ENCODE results near the gene ALG3. TPM values are rescaled to one million over a fixed set of nuclear protein-coding genes. Genes with fewer than 3 reads are reported as not detected.
A peak's percentile ranks its signal among the peaks of the same experiment; 100 is the strongest.

The ALG3 gene
- polyA plus RNA-seq, 4 donors, result 13.0 to 87.4 (median 32.3) TPM

GRCh38 chr3:184229394-184230080, 19.2 kb downstream of the ALG3 start, which contains the start of gene VWA5B2:
Gene VWA5B2 (plus strand): TSS chr3:184229585. CDS start chr3:184230529, 944 bp downstream.
- peak; percentile 15 to 70 for DNase-seq
- Histone ChIP-seq H3K36me3 (ENCODE audit: control insufficient read depth in 3 of 3, insufficient read depth in 2 of 3, low read depth in 1 of 3, low read length in 3 of 3) (peaks cover 0 to 2% (median 0%) of the 10 kb centered on the region in 3 donors), H3K4me1 (ENCODE audit: control insufficient read depth in 3 of 3, insufficient read depth in 2 of 3, low read depth in 1 of 3, low read length in 2 of 3) (peaks cover 0 to 5% (median 0%) of the 10 kb centered on the region in 3 donors), H3K27ac (ENCODE audit: low read depth in 1 of 3, low read length in 2 of 3) (peak within 1 kb of the TSS in 1 of 3 donors; percentile 33), H3K4me3 (ENCODE audit: low read depth in 1 of 3, low read length in 3 of 3) (peak within 1 kb of the TSS; percentile 4 to 43 (median 40)), H3K9me3 (ENCODE audit: control insufficient read depth in 2 of 2, insufficient read depth in 1 of 2, low read depth in 1 of 2, low read length in 1 of 2) (no peaks in the 10 kb centered on the region), H3K27me3 (ENCODE audit: control insufficient read depth in 3 of 3, insufficient read depth in 3 of 3, low read length in 3 of 3) (peaks cover 0 to 61% (median 27%) of the 10 kb centered on the region in 3 donors)
- WGBS, 3 donors, result 0 to 1% (median 1%) methylated on average over 24 to 66 of the region's 66 CpGs
- FAIRE-seq, result no peak

- Histone ChIP-seq H3K36me3 (ENCODE audit: control insufficient read depth in 3 of 3, insufficient read depth in 2 of 3, low read depth in 1 of 3, low read length in 3 of 3) (peaks cover 0 to 2% (median 0%) of the 10 kb centered on the region in 3 donors), H3K27me3 (ENCODE audit: control insufficient read depth in 3 of 3, insufficient read depth in 3 of 3, low read length in 3 of 3) (peaks cover 0 to 60% (median 27%) of the 10 kb centered on the region in 3 donors), H3K4me1 (ENCODE audit: control insufficient read depth in 3 of 3, insufficient read depth in 2 of 3, low read depth in 1 of 3, low read length in 2 of 3) (peaks cover 0 to 5% (median 0%) of the 10 kb centered on the region in 3 donors), H3K9me3 (ENCODE audit: control insufficient read depth in 2 of 2, insufficient read depth in 1 of 2, low read depth in 1 of 2, low read length in 1 of 2) (no peaks in the 10 kb centered on the region), H3K4me3 (ENCODE audit: low read depth in 1 of 3, low read length in 3 of 3) (no peak overlapping the region), H3K27ac (ENCODE audit: low read depth in 1 of 3, low read length in 2 of 3) (no peak overlapping the region)
- no peak for FAIRE-seq
- WGBS, 3 donors, result 33 to 41% (median 39%) methylated on average over 12 of the region's 12 CpGs
- no peak for DNase-seq
Observed at GRCh38 chr3:184228376-184229137, 20.2 kb downstream of the ALG3 start.

- WGBS, 3 donors, result 40 to 50% (median 48%) methylated on average over 2 of the region's 2 CpGs
Observed at GRCh38 chr3:184227481-184227935, 21.3 kb downstream of the ALG3 start.

GRCh38 chr3:184223946-184224345, 24.8 kb downstream of the ALG3 start:
- Histone ChIP-seq H3K4me3 (ENCODE audit: low read depth in 1 of 3, low read length in 3 of 3) (no peak overlapping the region), H3K27me3 (ENCODE audit: control insufficient read depth in 3 of 3, insufficient read depth in 3 of 3, low read length in 3 of 3) (peaks cover 0 to 25% (median 2%) of the 10 kb centered on the region in 3 donors), H3K4me1 (ENCODE audit: control insufficient read depth in 3 of 3, insufficient read depth in 2 of 3, low read depth in 1 of 3, low read length in 2 of 3) (no peaks in the 10 kb centered on the region), H3K36me3 (ENCODE audit: control insufficient read depth in 3 of 3, insufficient read depth in 2 of 3, low read depth in 1 of 3, low read length in 3 of 3) (no peaks in the 10 kb centered on the region), H3K27ac (ENCODE audit: low read depth in 1 of 3, low read length in 2 of 3) (no peak overlapping the region), H3K9me3 (ENCODE audit: control insufficient read depth in 2 of 2, insufficient read depth in 1 of 2, low read depth in 1 of 2, low read length in 1 of 2) (no peaks in the 10 kb centered on the region)
- FAIRE-seq (no peak), DNase-seq (no peak)
- WGBS, 3 donors, result 78 to 82% (median 82%) methylated on average over 3 of the region's 3 CpGs

More at GRCh38 chr3:184227481-184227935, 21.3 kb downstream of the ALG3 start:
- H3K27me3 ChIP-seq (ENCODE audit: control insufficient read depth in 3 of 3, insufficient read depth in 3 of 3, low read length in 3 of 3), result peaks cover 0 to 53% (median 27%) of the 10 kb centered on the region in 3 donors
- H3K36me3 ChIP-seq (ENCODE audit: control insufficient read depth in 3 of 3, insufficient read depth in 2 of 3, low read depth in 1 of 3, low read length in 3 of 3), result no peaks in the 10 kb centered on the region
- no peak overlapping the region for H3K4me3 ChIP-seq (ENCODE audit: low read depth in 1 of 3, low read length in 3 of 3)
- no peaks in the 10 kb centered on the region for H3K9me3 ChIP-seq (ENCODE audit: control insufficient read depth in 2 of 2, insufficient read depth in 1 of 2, low read depth in 1 of 2, low read length in 1 of 2)
- no peak overlapping the region for H3K27ac ChIP-seq (ENCODE audit: low read depth in 1 of 3, low read length in 2 of 3)
- peaks cover 0 to 5% (median 0%) of the 10 kb centered on the region in 3 donors for H3K4me1 ChIP-seq (ENCODE audit: control insufficient read depth in 3 of 3, insufficient read depth in 2 of 3, low read depth in 1 of 3, low read length in 2 of 3)
- FAIRE-seq, result no peak
- peak; percentile 31 to 48 for DNase-seq

GRCh38 chr3:184222521-184222920, 26.2 kb downstream of the ALG3 start:
- FAIRE-seq (no peak), DNase-seq (no peak)
- 54 to 75% (median 62%) methylated on average over 3 of the region's 3 CpGs for WGBS, 3 donors
- no peaks in the 10 kb centered on the region for H3K36me3 ChIP-seq (ENCODE audit: control insufficient read depth in 3 of 3, insufficient read depth in 2 of 3, low read depth in 1 of 3, low read length in 3 of 3)
- H3K9me3 ChIP-seq (ENCODE audit: control insufficient read depth in 2 of 2, insufficient read depth in 1 of 2, low read depth in 1 of 2, low read length in 1 of 2), result no peaks in the 10 kb centered on the region
- H3K4me3 ChIP-seq (ENCODE audit: low read depth in 1 of 3, low read length in 3 of 3), result no peak overlapping the region
- no peaks in the 10 kb centered on the region for H3K4me1 ChIP-seq (ENCODE audit: control insufficient read depth in 3 of 3, insufficient read depth in 2 of 3, low read depth in 1 of 3, low read length in 2 of 3)
- H3K27ac ChIP-seq (ENCODE audit: low read depth in 1 of 3, low read length in 2 of 3), result no peak overlapping the region
- H3K27me3 ChIP-seq (ENCODE audit: control insufficient read depth in 3 of 3, insufficient read depth in 3 of 3, low read length in 3 of 3), result peaks cover 0 to 13% (median 0%) of the 10 kb centered on the region in 3 donors

- no peaks in the 10 kb centered on the region for H3K9me3 ChIP-seq (ENCODE audit: control insufficient read depth in 2 of 2, insufficient read depth in 1 of 2, low read depth in 1 of 2, low read length in 1 of 2)
- no peaks in the 10 kb centered on the region for H3K4me1 ChIP-seq (ENCODE audit: control insufficient read depth in 3 of 3, insufficient read depth in 2 of 3, low read depth in 1 of 3, low read length in 2 of 3)
- WGBS, 3 donors, result 46 to 56% (median 48%) methylated on average over 4 of the region's 4 CpGs
- no peak overlapping the region for H3K27ac ChIP-seq (ENCODE audit: low read depth in 1 of 3, low read length in 2 of 3)
- peaks cover 0 to 3% (median 0%) of the 10 kb centered on the region in 3 donors for H3K27me3 ChIP-seq (ENCODE audit: control insufficient read depth in 3 of 3, insufficient read depth in 3 of 3, low read length in 3 of 3)
- H3K36me3 ChIP-seq (ENCODE audit: control insufficient read depth in 3 of 3, insufficient read depth in 2 of 3, low read depth in 1 of 3, low read length in 3 of 3), result no peaks in the 10 kb centered on the region
- no peak for DNase-seq
- no peak for FAIRE-seq
- no peak overlapping the region for H3K4me3 ChIP-seq (ENCODE audit: low read depth in 1 of 3, low read length in 3 of 3)
Observed at GRCh38 chr3:184218814-184219213, 29.9 kb downstream of the ALG3 start.

- Histone ChIP-seq H3K4me3 (ENCODE audit: low read depth in 1 of 3, low read length in 3 of 3) (no peak overlapping the region), H3K27ac (ENCODE audit: low read depth in 1 of 3, low read length in 2 of 3) (no peak overlapping the region), H3K36me3 (ENCODE audit: control insufficient read depth in 3 of 3, insufficient read depth in 2 of 3, low read depth in 1 of 3, low read length in 3 of 3) (no peaks in the 10 kb centered on the region), H3K4me1 (ENCODE audit: control insufficient read depth in 3 of 3, insufficient read depth in 2 of 3, low read depth in 1 of 3, low read length in 2 of 3) (no peaks in the 10 kb centered on the region), H3K27me3 (ENCODE audit: control insufficient read depth in 3 of 3, insufficient read depth in 3 of 3, low read length in 3 of 3) (peaks cover 0 to 5% (median 0%) of the 10 kb centered on the region in 3 donors), H3K9me3 (ENCODE audit: control insufficient read depth in 2 of 2, insufficient read depth in 1 of 2, low read depth in 1 of 2, low read length in 1 of 2) (no peaks in the 10 kb centered on the region)
- 73 to 79% (median 76%) methylated on average over 5 of the region's 5 CpGs for WGBS, 3 donors
- FAIRE-seq (no peak), DNase-seq (no peak)
Observed at GRCh38 chr3:184211718-184212117, 37.0 kb downstream of the ALG3 start.

GRCh38 chr3:184211297-184211696, 37.5 kb downstream of the ALG3 start:
- Histone ChIP-seq H3K27me3 (ENCODE audit: control insufficient read depth in 3 of 3, insufficient read depth in 3 of 3, low read length in 3 of 3) (peaks cover 0 to 8% (median 0%) of the 10 kb centered on the region in 3 donors), H3K36me3 (ENCODE audit: control insufficient read depth in 3 of 3, insufficient read depth in 2 of 3, low read depth in 1 of 3, low read length in 3 of 3) (no peaks in the 10 kb centered on the region), H3K4me1 (ENCODE audit: control insufficient read depth in 3 of 3, insufficient read depth in 2 of 3, low read depth in 1 of 3, low read length in 2 of 3) (no peaks in the 10 kb centered on the region), H3K9me3 (ENCODE audit: control insufficient read depth in 2 of 2, insufficient read depth in 1 of 2, low read depth in 1 of 2, low read length in 1 of 2) (no peaks in the 10 kb centered on the region), H3K4me3 (ENCODE audit: low read depth in 1 of 3, low read length in 3 of 3) (no peak overlapping the region), H3K27ac (ENCODE audit: low read depth in 1 of 3, low read length in 2 of 3) (no peak overlapping the region)
- WGBS, 3 donors, result 64 to 81% (median 66%) methylated on average over 5 of the region's 5 CpGs
- DNase-seq (no peak), FAIRE-seq (no peak)

Data from small intestine (tissue), 7 donors.